ENCODE measurements around the gene ETV6.

The ETV6 gene

DNA sequence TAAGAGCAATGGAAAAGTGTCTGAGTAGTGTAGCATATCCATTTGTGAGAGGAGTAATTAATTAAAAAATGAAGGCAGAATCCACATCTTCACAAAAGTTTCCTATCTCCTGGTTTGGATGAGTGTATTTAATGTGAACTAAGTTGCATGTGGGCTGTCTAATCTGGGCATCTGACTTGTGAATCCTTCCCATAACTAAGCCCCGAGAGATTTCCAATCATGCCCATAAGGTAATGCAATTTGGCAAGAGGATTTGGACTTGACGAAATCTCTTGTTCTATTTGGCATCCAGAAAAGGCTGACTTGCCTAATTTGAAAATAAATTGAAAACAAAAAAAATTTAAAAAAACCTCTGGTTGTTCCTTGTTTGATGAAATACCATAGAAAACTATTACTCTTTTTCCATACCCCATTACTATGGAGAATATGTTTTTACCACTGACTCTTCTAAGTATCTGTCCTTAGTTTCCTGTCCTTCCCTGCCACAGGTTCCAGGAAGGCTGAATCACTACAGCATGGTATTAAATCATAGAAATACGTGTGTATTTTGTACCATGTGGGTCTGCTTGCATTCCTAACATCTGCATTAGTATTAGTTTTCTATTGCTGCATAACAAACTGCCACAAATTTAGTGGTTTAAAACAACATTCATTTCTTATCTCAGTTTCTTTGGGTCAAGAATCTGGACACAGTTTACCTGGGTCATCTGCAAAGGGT is 48.4 kb downstream of the ETV6 start:
- no peaks in the 10 kb centered on the region for H3K36me3 ChIP-seq (ENCODE audit: control insufficient read depth, insufficient read depth, low read length)
- no peak overlapping the region for H2BK15ac ChIP-seq (replicated peaks; ENCODE audit: low read depth)
- no peak overlapping the region for H3K23ac ChIP-seq (ENCODE audit: low read length)
- H2BK5ac ChIP-seq (ENCODE audit: low read length), result no peak overlapping the region
- no CpG with 5 or more reads among the region's 3 CpGs for WGBS (ENCODE audit: extremely low coverage, insufficient coverage, low lambda C conversion rate)
- H3K27ac ChIP-seq (ENCODE audit: low read depth, low read length), result no peak overlapping the region
- no peak overlapping the region for H3K4ac ChIP-seq (ENCODE audit: low read depth, low read length)
- H4K8ac ChIP-seq (ENCODE audit: low read depth, low read length), result no peak overlapping the region
- H3K4me3 ChIP-seq (ENCODE audit: low read length), result no peak overlapping the region
- H3K27me3 ChIP-seq (ENCODE audit: insufficient read depth, low read length, poor library complexity), result no peaks in the 10 kb centered on the region
- no peak overlapping the region for H3K18ac ChIP-seq (ENCODE audit: low read length)
- no peak overlapping the region for H2AK5ac ChIP-seq (ENCODE audit: low read length)
- peaks cover 5% of the 10 kb centered on the region for H3K4me1 ChIP-seq (ENCODE audit: control insufficient read depth, low read depth, low read length)
- no peak for DNase-seq
- no peak overlapping the region for H3K9ac ChIP-seq (ENCODE audit: low read length)
- H3K56ac ChIP-seq (ENCODE audit: low read length), result no peak overlapping the region
- H4K5ac ChIP-seq (ENCODE audit: low read length), result no peak overlapping the region
- H2BK120ac ChIP-seq (ENCODE audit: low read depth, low read length), result no peak overlapping the region
- H3K4me2 ChIP-seq (ENCODE audit: low read length), result no peak overlapping the region
- H3K79me2 ChIP-seq (ENCODE audit: control insufficient read depth, insufficient read depth, low read length), result peaks cover 2% of the 10 kb centered on the region
- peaks cover 16% of the 10 kb centered on the region for H3K79me1 ChIP-seq (ENCODE audit: low read length)

DNA sequence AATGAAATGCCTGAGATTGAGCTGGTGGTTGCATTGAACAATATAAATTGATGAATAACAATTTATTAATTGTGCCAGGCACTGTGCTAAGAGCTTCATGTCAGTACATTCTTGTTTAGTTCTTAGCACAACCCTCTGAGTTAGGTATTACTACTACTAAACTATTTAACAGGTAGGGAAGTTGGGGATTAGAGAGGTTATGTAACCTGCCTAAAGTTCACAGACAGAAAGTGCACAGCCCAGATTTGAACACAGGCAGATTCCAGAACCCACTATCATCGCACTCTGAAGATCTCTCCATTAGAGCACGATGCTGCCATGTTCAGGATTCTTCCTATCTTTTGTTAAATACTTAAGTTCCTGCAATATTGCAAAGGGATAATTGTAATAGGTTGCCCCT is 49.3 kb downstream of the ETV6 start:
- Histone ChIP-seq H3K18ac (ENCODE audit: low read length) (no peak overlapping the region), H3K79me2 (ENCODE audit: control insufficient read depth, insufficient read depth, low read length) (peaks cover 2% of the 10 kb centered on the region), H3K27me3 (ENCODE audit: insufficient read depth, low read length, poor library complexity) (no peaks in the 10 kb centered on the region), H3K4me3 (ENCODE audit: low read length) (no peak overlapping the region), H3K56ac (ENCODE audit: low read length) (no peak overlapping the region), H2BK15ac (replicated peaks; ENCODE audit: low read depth) (no peak overlapping the region), H3K4me2 (ENCODE audit: low read length) (no peak overlapping the region), H3K36me3 (ENCODE audit: control insufficient read depth, insufficient read depth, low read length) (no peaks in the 10 kb centered on the region), H2AK5ac (ENCODE audit: low read length) (no peak overlapping the region), H4K5ac (ENCODE audit: low read length) (no peak overlapping the region), H3K27ac (ENCODE audit: low read depth, low read length) (no peak overlapping the region), H2BK120ac (ENCODE audit: low read depth, low read length) (no peak overlapping the region), H2BK5ac (ENCODE audit: low read length) (no peak overlapping the region), H3K4me1 (ENCODE audit: control insufficient read depth, low read depth, low read length) (peaks cover 5% of the 10 kb centered on the region), H3K23ac (ENCODE audit: low read length) (no peak overlapping the region), H3K79me1 (ENCODE audit: low read length) (peaks cover 10% of the 10 kb centered on the region), H4K8ac (ENCODE audit: low read depth, low read length) (no peak overlapping the region), H3K9ac (ENCODE audit: low read length) (no peak overlapping the region), H3K4ac (ENCODE audit: low read depth, low read length) (no peak overlapping the region)
- no CpG with 5 or more reads among the region's 2 CpGs for WGBS (ENCODE audit: extremely low coverage, insufficient coverage, low lambda C conversion rate)
- no peak for DNase-seq

DNA sequence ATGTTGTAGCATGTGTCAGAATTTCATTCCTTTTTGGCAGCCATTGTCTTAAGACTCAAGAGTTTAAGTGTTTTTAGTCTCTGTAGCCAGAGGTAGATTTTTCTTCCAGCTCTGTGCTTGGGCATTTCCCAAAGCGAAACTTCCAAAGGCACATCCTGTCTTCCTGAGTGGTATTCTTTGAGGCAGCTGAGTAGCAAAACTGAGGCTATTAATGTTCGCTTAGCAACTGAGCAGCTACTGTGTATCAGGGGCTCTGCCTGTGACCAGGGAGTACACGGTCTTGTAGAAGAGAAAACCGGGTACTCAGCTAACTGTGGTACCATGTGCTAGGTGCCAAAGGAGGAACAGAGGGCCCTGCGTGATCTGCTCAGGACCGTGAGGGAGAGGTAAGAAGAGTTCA is 52.0 kb downstream of the ETV6 start:
- Histone ChIP-seq H3K9ac (ENCODE audit: low read length) (no peak overlapping the region), H3K27ac (ENCODE audit: low read depth, low read length) (no peak overlapping the region), H3K18ac (ENCODE audit: low read length) (no peak overlapping the region), H3K4ac (ENCODE audit: low read depth, low read length) (no peak overlapping the region), H3K4me2 (ENCODE audit: low read length) (no peak overlapping the region), H3K79me2 (ENCODE audit: control insufficient read depth, insufficient read depth, low read length) (peaks cover 2% of the 10 kb centered on the region), H3K4me1 (ENCODE audit: control insufficient read depth, low read depth, low read length) (peaks cover 5% of the 10 kb centered on the region), H3K56ac (ENCODE audit: low read length) (no peak overlapping the region), H3K79me1 (ENCODE audit: low read length) (peaks cover 12% of the 10 kb centered on the region), H2BK5ac (ENCODE audit: low read length) (no peak overlapping the region), H2BK15ac (replicated peaks; ENCODE audit: low read depth) (no peak overlapping the region), H4K5ac (ENCODE audit: low read length) (no peak overlapping the region), H3K27me3 (ENCODE audit: insufficient read depth, low read length, poor library complexity) (no peaks in the 10 kb centered on the region), H4K8ac (ENCODE audit: low read depth, low read length) (no peak overlapping the region), H3K4me3 (ENCODE audit: low read length) (no peak overlapping the region), H3K36me3 (ENCODE audit: control insufficient read depth, insufficient read depth, low read length) (no peaks in the 10 kb centered on the region), H2AK5ac (ENCODE audit: low read length) (no peak overlapping the region), H3K23ac (ENCODE audit: low read length) (no peak overlapping the region), H2BK120ac (ENCODE audit: low read depth, low read length) (no peak overlapping the region)
- no peak for DNase-seq
- WGBS (ENCODE audit: extremely low coverage, insufficient coverage, low lambda C conversion rate), result no CpG with 5 or more reads among the region's 6 CpGs

DNA sequence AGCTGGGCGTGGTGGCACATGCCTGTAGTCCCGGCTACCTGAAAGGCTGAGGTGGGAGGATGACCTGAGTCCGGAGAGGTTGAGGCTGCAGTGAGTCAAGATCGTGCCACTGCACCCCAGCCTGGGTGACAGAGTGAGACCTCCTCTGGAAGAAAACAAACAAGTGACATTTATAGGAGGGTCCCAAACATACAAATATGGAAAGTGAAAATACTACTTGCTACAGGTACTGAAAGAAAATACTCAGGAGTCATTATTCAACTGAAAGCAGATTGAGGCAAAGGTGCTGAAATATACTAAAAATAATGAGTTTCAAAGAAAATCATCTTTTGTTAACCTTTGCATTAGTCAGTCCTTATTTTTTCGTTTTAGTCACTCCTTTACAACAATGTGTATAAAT is 53.5 kb downstream of the ETV6 start:
- H3K79me1 ChIP-seq (ENCODE audit: low read length), result peaks cover 12% of the 10 kb centered on the region
- H4K8ac ChIP-seq (ENCODE audit: low read depth, low read length), result no peak overlapping the region
- no peak overlapping the region for H3K27ac ChIP-seq (ENCODE audit: low read depth, low read length)
- H3K27me3 ChIP-seq (ENCODE audit: insufficient read depth, low read length, poor library complexity), result no peaks in the 10 kb centered on the region
- no peak overlapping the region for H2BK120ac ChIP-seq (ENCODE audit: low read depth, low read length)
- H3K4me3 ChIP-seq (ENCODE audit: low read length), result no peak overlapping the region
- H3K79me2 ChIP-seq (ENCODE audit: control insufficient read depth, insufficient read depth, low read length), result peaks cover 2% of the 10 kb centered on the region
- H3K18ac ChIP-seq (ENCODE audit: low read length), result no peak overlapping the region
- H2BK5ac ChIP-seq (ENCODE audit: low read length), result no peak overlapping the region
- no peak overlapping the region for H4K5ac ChIP-seq (ENCODE audit: low read length)
- H3K56ac ChIP-seq (ENCODE audit: low read length), result no peak overlapping the region
- no peak overlapping the region for H3K4me2 ChIP-seq (ENCODE audit: low read length)
- H3K36me3 ChIP-seq (ENCODE audit: control insufficient read depth, insufficient read depth, low read length), result no peaks in the 10 kb centered on the region
- no peak overlapping the region for H2BK15ac ChIP-seq (replicated peaks; ENCODE audit: low read depth)
- DNase-seq, result no peak
- no CpG with 5 or more reads among the region's 5 CpGs for WGBS (ENCODE audit: extremely low coverage, insufficient coverage, low lambda C conversion rate)
- peaks cover 5% of the 10 kb centered on the region for H3K4me1 ChIP-seq (ENCODE audit: control insufficient read depth, low read depth, low read length)
- no peak overlapping the region for H2AK5ac ChIP-seq (ENCODE audit: low read length)
- no peak overlapping the region for H3K4ac ChIP-seq (ENCODE audit: low read depth, low read length)
- H3K9ac ChIP-seq (ENCODE audit: low read length), result no peak overlapping the region
- no peak overlapping the region for H3K23ac ChIP-seq (ENCODE audit: low read length)

DNA sequence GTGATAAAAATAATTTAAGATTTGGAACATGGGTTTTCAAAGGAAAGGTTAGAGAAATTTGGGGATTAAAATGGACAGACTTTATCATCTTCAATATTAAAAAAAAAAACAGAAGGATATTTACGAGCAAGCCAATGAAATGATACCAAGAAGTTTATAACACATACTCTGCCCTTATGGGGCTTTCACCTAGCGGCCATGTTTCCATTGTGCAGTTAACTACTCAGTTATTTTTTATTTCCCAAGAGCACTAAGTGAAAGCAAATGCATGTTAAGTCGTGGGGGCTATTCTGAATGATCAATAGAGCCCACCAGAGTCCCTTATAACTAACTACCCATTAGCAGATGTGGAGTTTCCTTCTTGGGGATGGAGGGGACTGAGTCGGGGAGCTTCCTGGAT is 53.9 kb downstream of the ETV6 start:
- Histone ChIP-seq H3K27me3 (ENCODE audit: insufficient read depth, low read length, poor library complexity) (no peaks in the 10 kb centered on the region), H3K9ac (ENCODE audit: low read length) (no peak overlapping the region), H2AK5ac (ENCODE audit: low read length) (no peak overlapping the region), H3K18ac (ENCODE audit: low read length) (no peak overlapping the region), H2BK15ac (replicated peaks; ENCODE audit: low read depth) (no peak overlapping the region), H3K4me2 (ENCODE audit: low read length) (no peak overlapping the region), H3K23ac (ENCODE audit: low read length) (no peak overlapping the region), H3K4ac (ENCODE audit: low read depth, low read length) (no peak overlapping the region), H3K27ac (ENCODE audit: low read depth, low read length) (no peak overlapping the region), H3K4me3 (ENCODE audit: low read length) (no peak overlapping the region), H3K79me2 (ENCODE audit: control insufficient read depth, insufficient read depth, low read length) (peaks cover 2% of the 10 kb centered on the region), H3K36me3 (ENCODE audit: control insufficient read depth, insufficient read depth, low read length) (no peaks in the 10 kb centered on the region), H3K4me1 (ENCODE audit: control insufficient read depth, low read depth, low read length) (peaks cover 5% of the 10 kb centered on the region), H3K79me1 (ENCODE audit: low read length) (peaks cover 12% of the 10 kb centered on the region), H3K56ac (ENCODE audit: low read length) (no peak overlapping the region), H4K8ac (ENCODE audit: low read depth, low read length) (no peak overlapping the region), H2BK5ac (ENCODE audit: low read length) (no peak overlapping the region), H4K5ac (ENCODE audit: low read length) (no peak overlapping the region), H2BK120ac (ENCODE audit: low read depth, low read length) (no peak overlapping the region)
- DNase-seq, result no peak
- WGBS (ENCODE audit: extremely low coverage, insufficient coverage, low lambda C conversion rate), result no CpG with 5 or more reads among the region's 4 CpGs

DNA sequence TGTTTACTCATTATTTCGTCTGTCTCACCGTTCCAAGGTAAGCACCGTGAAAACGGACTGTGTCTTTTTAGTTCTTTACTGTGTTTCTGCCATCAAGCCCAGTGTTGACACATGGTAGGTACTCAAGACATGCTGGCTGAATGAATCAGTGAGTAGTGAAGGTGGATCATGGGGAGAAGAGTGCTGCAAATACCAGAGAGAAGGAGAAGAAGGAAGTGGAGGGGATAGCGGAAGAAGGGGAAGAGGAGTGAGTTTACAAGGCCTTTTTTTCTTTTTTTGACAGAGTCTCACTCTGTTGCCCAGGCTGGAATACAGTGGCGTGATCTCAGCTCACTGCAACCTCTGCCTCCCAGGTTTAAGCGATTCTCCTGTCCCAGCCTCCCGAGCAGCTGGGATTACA is 54.6 kb downstream of the ETV6 start:
- H3K79me2 ChIP-seq (ENCODE audit: control insufficient read depth, insufficient read depth, low read length), result peaks cover 2% of the 10 kb centered on the region
- no peak for DNase-seq
- H3K27me3 ChIP-seq (ENCODE audit: insufficient read depth, low read length, poor library complexity), result no peaks in the 10 kb centered on the region
- no peak overlapping the region for H3K27ac ChIP-seq (ENCODE audit: low read depth, low read length)
- WGBS (ENCODE audit: extremely low coverage, insufficient coverage, low lambda C conversion rate), result no CpG with 5 or more reads among the region's 8 CpGs
- peaks cover 11% of the 10 kb centered on the region for H3K79me1 ChIP-seq (ENCODE audit: low read length)
- H4K8ac ChIP-seq (ENCODE audit: low read depth, low read length), result no peak overlapping the region
- H3K4ac ChIP-seq (ENCODE audit: low read depth, low read length), result no peak overlapping the region
- H3K56ac ChIP-seq (ENCODE audit: low read length), result no peak overlapping the region
- no peak overlapping the region for H4K5ac ChIP-seq (ENCODE audit: low read length)
- H2BK5ac ChIP-seq (ENCODE audit: low read length), result no peak overlapping the region
- no peak overlapping the region for H3K23ac ChIP-seq (ENCODE audit: low read length)
- H3K4me3 ChIP-seq (ENCODE audit: low read length), result no peak overlapping the region
- no peak overlapping the region for H3K18ac ChIP-seq (ENCODE audit: low read length)
- no peak overlapping the region for H2AK5ac ChIP-seq (ENCODE audit: low read length)
- H3K9ac ChIP-seq (ENCODE audit: low read length), result no peak overlapping the region
- no peak overlapping the region for H2BK120ac ChIP-seq (ENCODE audit: low read depth, low read length)
- no peaks in the 10 kb centered on the region for H3K36me3 ChIP-seq (ENCODE audit: control insufficient read depth, insufficient read depth, low read length)
- H3K4me1 ChIP-seq (ENCODE audit: control insufficient read depth, low read depth, low read length), result peaks cover 5% of the 10 kb centered on the region
- H3K4me2 ChIP-seq (ENCODE audit: low read length), result no peak overlapping the region
- H2BK15ac ChIP-seq (replicated peaks; ENCODE audit: low read depth), result no peak overlapping the region

All from mesendoderm (in vitro differentiated cells).